ENCODE data around the gene PHACTR3. TPM values are rescaled to one million over a fixed set of nuclear protein-coding genes. Genes with fewer than 3 reads are reported as not detected.

The PHACTR3 gene
- total RNA-seq, 1 donor from 2014 or later = 22.3 TPM

- Mint-ChIP-seq H3K27me3 (ENCODE audit: low read depth) (peaks cover 70% of the 10 kb centered on the region), H3K9me3 (peaks cover 22% of the 10 kb centered on the region), H3K36me3 (ENCODE audit: low read depth) (peaks cover 10% of the 10 kb centered on the region), H3K27ac (ENCODE audit: unreplicated experiment) (no peak overlapping the region), H3K4me3 (no peak overlapping the region), H3K4me1 (peaks cover 7% of the 10 kb centered on the region)
- no peak for TF ChIP-seq CTCF (conservative IDR thresholded peaks at IDR 0.05)
- DNase-seq (ENCODE audit: low read depth, low spot score) = no peak
Observed at GRCh38 chr20:59652381-59652780, 48.0 kb downstream of the PHACTR3 start.

GRCh38 chr20:59656417-59656816 lies 52.1 kb downstream of the PHACTR3 start:
- no peak overlapping the region for H3K27ac Mint-ChIP-seq (ENCODE audit: unreplicated experiment)
- no peak overlapping the region for H3K4me3 Mint-ChIP-seq
- peaks cover 21% of the 10 kb centered on the region for H3K36me3 Mint-ChIP-seq (ENCODE audit: low read depth)
- no peaks in the 10 kb centered on the region for H3K4me1 Mint-ChIP-seq
- DNase-seq (ENCODE audit: low read depth, low spot score) = no peak
- TF ChIP-seq CTCF (conservative IDR thresholded peaks at IDR 0.05) = no peak
- peaks cover 71% of the 10 kb centered on the region for H3K27me3 Mint-ChIP-seq (ENCODE audit: low read depth)
- peaks cover 29% of the 10 kb centered on the region for H3K9me3 Mint-ChIP-seq

- H3K27me3 Mint-ChIP-seq (ENCODE audit: low read depth) = peaks cover 73% of the 10 kb centered on the region
- no peak for TF ChIP-seq CTCF (conservative IDR thresholded peaks at IDR 0.05)
Observed at GRCh38 chr20:59657459-59658046, 53.2 kb downstream of the PHACTR3 start.

GRCh38 chr20:59660471-59660870 lies 56.1 kb downstream of the PHACTR3 start:
- TF ChIP-seq CTCF (conservative IDR thresholded peaks at IDR 0.05) = no peak
- H3K36me3 Mint-ChIP-seq (ENCODE audit: low read depth) = peaks cover 21% of the 10 kb centered on the region
- no peak overlapping the region for H3K4me3 Mint-ChIP-seq
- no peaks in the 10 kb centered on the region for H3K4me1 Mint-ChIP-seq
- peaks cover 80% of the 10 kb centered on the region for H3K27me3 Mint-ChIP-seq (ENCODE audit: low read depth)
- H3K9me3 Mint-ChIP-seq = peaks cover 25% of the 10 kb centered on the region
- no peak overlapping the region for H3K27ac Mint-ChIP-seq (ENCODE audit: unreplicated experiment)
- no peak for DNase-seq (ENCODE audit: low read depth, low spot score)

More at GRCh38 chr20:59657459-59658046, 53.2 kb downstream of the PHACTR3 start:
- DNase-seq (ENCODE audit: low read depth, low spot score) = no peak
- Mint-ChIP-seq H3K4me1 (no peaks in the 10 kb centered on the region), H3K36me3 (ENCODE audit: low read depth) (peaks cover 21% of the 10 kb centered on the region), H3K27ac (ENCODE audit: unreplicated experiment) (no peak overlapping the region), H3K4me3 (no peak overlapping the region), H3K9me3 (peaks cover 29% of the 10 kb centered on the region)

- TF ChIP-seq CTCF (conservative IDR thresholded peaks at IDR 0.05) = no peak
- Mint-ChIP-seq H3K4me3 (no peak overlapping the region), H3K36me3 (ENCODE audit: low read depth) (peaks cover 19% of the 10 kb centered on the region), H3K27me3 (ENCODE audit: low read depth) (peaks cover 80% of the 10 kb centered on the region), H3K9me3 (peaks cover 20% of the 10 kb centered on the region), H3K27ac (ENCODE audit: unreplicated experiment) (no peak overlapping the region), H3K4me1 (no peaks in the 10 kb centered on the region)
- no peak for DNase-seq (ENCODE audit: low read depth, low spot score)
Observed at GRCh38 chr20:59661153-59661552, 56.8 kb downstream of the PHACTR3 start.
